BLaER1 (cell line): Measurements from ENCODE around the gene PPP2R5B.
"Not testable (repeated sequence)": the region's sequence is repeated elsewhere in the genome, so short reads cannot be mapped to it uniquely, and the experiment has no call there.

Experiments
- H3K27ac ChIP-seq: shearing (Covaris generic); formaldehyde crosslinking; 2 replicates; pipeline ENCODE4 v1.8.1; 2022
- H3K27me3 ChIP-seq: shearing (Covaris generic); formaldehyde crosslinking; 2 replicates; pipeline ENCODE4 v1.8.1; 2022
- H3K36me3 ChIP-seq: shearing (Covaris generic); formaldehyde crosslinking; 2 replicates; pipeline ENCODE4 v1.8.1; 2022
- H3K4me1 ChIP-seq: shearing (Covaris generic); formaldehyde crosslinking; 2 replicates; pipeline ENCODE4 v1.8.1; 2022
- H3K4me2 ChIP-seq: shearing (Covaris generic); formaldehyde crosslinking; 2 replicates; pipeline ENCODE4 v1.8.1; 2022
- H3K4me3 ChIP-seq: shearing (Covaris generic); formaldehyde crosslinking; 2 replicates; pipeline ENCODE4 v1.8.1; 2022
- H3K9ac ChIP-seq: shearing (Covaris generic); formaldehyde crosslinking; 2 replicates; pipeline ENCODE4 v1.8.1; 2022
- H3K9me3 ChIP-seq: shearing (Covaris generic); formaldehyde crosslinking; 2 replicates; pipeline ENCODE4 v1.8.1; 2022
- H4K20me1 ChIP-seq: shearing (Covaris generic); formaldehyde crosslinking; 2 replicates; pipeline ENCODE4 v1.8.1; 2022
- Cebpa-rat ChIP-seq: shearing (Covaris generic); IDR thresholded peaks from 2 replicates; pipeline ENCODE4 v1.8.1; 2022

PPP2R5B gene

DNA sequence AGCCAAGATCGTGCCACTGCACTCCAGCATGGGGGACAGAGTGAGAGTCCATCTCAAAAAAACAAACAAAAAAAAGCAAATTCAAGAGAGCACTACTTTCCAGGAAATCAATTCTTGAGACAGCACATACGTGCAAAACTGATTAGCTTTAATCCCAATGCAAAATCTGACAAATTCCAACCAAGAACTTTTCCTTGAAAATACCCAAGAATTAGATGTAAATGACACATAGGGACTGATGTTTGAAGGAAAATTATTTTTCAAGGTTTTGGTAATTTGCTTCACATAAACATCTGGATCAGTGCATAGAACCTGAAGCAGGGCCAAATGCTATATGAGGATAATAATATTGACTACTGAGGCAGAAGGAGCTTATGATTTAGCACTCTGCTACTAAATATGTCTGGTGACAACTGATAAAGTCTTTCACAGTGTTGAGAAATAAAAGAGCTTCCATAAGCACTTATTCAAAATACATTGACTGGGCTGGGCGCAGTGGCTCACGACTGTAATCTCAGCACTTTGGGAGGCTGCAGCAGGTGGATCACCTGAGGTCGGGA lies 38.7 kb downstream of the PPP2R5B start:
- Histone ChIP-seq H3K4me3 (no peak overlapping the region), H3K4me2 (no peak overlapping the region), H3K9me3 (no peaks in the 10 kb centered on the region), H4K20me1 (no peaks in the 10 kb centered on the region), H3K27me3 (no peaks in the 10 kb centered on the region), H3K36me3 (no peaks in the 10 kb centered on the region), H3K27ac (no peak overlapping the region), H3K9ac (no peak overlapping the region), H3K4me1 (peaks cover 6% of the 10 kb centered on the region)
- TF ChIP-seq Cebpa-rat = no peak

DNA sequence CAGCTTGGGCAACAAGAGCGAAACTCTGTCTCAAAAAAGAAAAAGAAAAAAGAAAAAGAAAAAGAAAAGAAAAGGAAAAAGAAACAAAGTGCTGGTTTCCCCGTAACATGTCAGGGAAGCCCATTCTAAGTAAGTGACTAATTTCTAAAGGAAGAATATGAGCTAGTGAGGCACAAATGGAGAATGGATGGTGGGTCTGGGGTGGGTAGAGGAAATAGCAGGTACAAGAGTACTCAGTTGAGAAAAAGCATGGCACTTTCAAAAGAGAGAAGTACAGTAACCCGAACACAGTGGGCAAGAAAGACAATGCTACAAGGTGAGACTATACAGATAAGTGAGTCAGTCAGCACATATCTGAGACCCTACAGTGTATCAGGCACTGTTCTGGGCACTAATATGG lies 42.9 kb downstream of the PPP2R5B start:
- no peak for TF ChIP-seq Cebpa-rat
- no peaks in the 10 kb centered on the region for H3K9me3 ChIP-seq
- H3K27me3 ChIP-seq = peaks cover 9% of the 10 kb centered on the region; the same call in 1 of the 2 replicates
- H3K4me2 ChIP-seq = no peak overlapping the region
- H4K20me1 ChIP-seq = no peaks in the 10 kb centered on the region
- H3K9ac ChIP-seq = no peak overlapping the region
- peaks cover 17% of the 10 kb centered on the region for H3K4me1 ChIP-seq
- no peak overlapping the region for H3K27ac ChIP-seq
- no peak overlapping the region for H3K4me3 ChIP-seq
- no peaks in the 10 kb centered on the region for H3K36me3 ChIP-seq

DNA sequence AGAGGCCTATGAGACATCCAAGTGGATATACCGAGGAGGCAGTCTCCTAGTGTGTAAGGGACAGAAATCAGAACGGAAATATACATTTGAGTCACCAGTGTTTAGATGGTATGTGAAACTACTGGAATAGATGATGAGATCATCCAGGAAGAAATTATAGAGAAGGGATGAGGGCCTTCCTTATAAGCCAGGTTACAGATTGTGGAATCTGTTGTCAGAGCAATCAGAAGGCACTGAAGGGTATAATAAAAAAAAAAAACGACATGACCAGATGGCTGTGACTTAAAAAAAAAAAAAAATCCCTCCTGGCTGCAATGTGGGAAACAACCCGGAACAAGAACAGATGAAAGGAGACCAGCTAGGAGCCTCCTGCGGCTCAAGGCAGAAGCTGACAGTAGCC lies 44.7 kb downstream of the PPP2R5B start:
- Histone ChIP-seq H3K9me3 (no peaks in the 10 kb centered on the region), H3K4me3 (no peak overlapping the region), H3K27me3 (peaks cover 9% of the 10 kb centered on the region; the same call in 1 of the 2 replicates), H3K36me3 (no peaks in the 10 kb centered on the region), H3K9ac (no peak overlapping the region), H3K4me1 (peaks cover 22% of the 10 kb centered on the region), H4K20me1 (no peaks in the 10 kb centered on the region), H3K4me2 (no peak overlapping the region), H3K27ac (no peak overlapping the region)
- no peak for TF ChIP-seq Cebpa-rat

- Histone ChIP-seq H3K9ac (no peak overlapping the region), H3K27me3 (peaks cover 9% of the 10 kb centered on the region; the same call in 1 of the 2 replicates), H3K9me3 (no peaks in the 10 kb centered on the region), H3K4me3 (no peak overlapping the region), H3K27ac (no peak overlapping the region), H4K20me1 (no peaks in the 10 kb centered on the region), H3K36me3 (no peaks in the 10 kb centered on the region), H3K4me1 (peaks cover 25% of the 10 kb centered on the region), H3K4me2 (peak overlapping the region; percentile 54; the same call in 1 of the 2 replicates)
- no peak for TF ChIP-seq Cebpa-rat
These were observed 46.3 kb downstream of the PPP2R5B start for GRCh38 chr11:64970731-64971151.

- no peak within 1 kb of the TSS for H3K4me3 ChIP-seq
- H3K4me2 ChIP-seq = peak within 1 kb of the TSS; percentile 54
- H3K9ac ChIP-seq = no peak within 1 kb of the TSS
- no peak within 1 kb of the TSS for H3K27ac ChIP-seq
- peaks cover 9% of the 10 kb centered on the region; the same call in 1 of the 2 replicates for H3K27me3 ChIP-seq
- H3K4me1 ChIP-seq = peaks cover 25% of the 10 kb centered on the region
- H4K20me1 ChIP-seq = no peaks in the 10 kb centered on the region
- no peaks in the 10 kb centered on the region for H3K36me3 ChIP-seq
- H3K9me3 ChIP-seq = no peaks in the 10 kb centered on the region
- no peak for TF ChIP-seq Cebpa-rat
These were observed 47.1 kb downstream of the PPP2R5B start, which contains the start of gene MAJIN for GRCh38 chr11:64971421-64972233. Gene MAJIN, minus strand, starts transcription at chr11:64972108. Its CDS starts 12,703 bp downstream, at chr11:64959405.

GRCh38 chr11:64974124-64974523 lies 49.6 kb downstream of the PPP2R5B start:
- Histone ChIP-seq H3K4me2 (no peak overlapping the region), H3K4me3 (no peak overlapping the region), H3K27ac (no peak overlapping the region), H3K36me3 (no peaks in the 10 kb centered on the region), H3K9ac (no peak overlapping the region), H3K27me3 (peaks cover 9% of the 10 kb centered on the region; the same call in 1 of the 2 replicates), H3K9me3 (no peaks in the 10 kb centered on the region), H3K4me1 (peaks cover 25% of the 10 kb centered on the region), H4K20me1 (no peaks in the 10 kb centered on the region)
- no peak for TF ChIP-seq Cebpa-rat

DNA sequence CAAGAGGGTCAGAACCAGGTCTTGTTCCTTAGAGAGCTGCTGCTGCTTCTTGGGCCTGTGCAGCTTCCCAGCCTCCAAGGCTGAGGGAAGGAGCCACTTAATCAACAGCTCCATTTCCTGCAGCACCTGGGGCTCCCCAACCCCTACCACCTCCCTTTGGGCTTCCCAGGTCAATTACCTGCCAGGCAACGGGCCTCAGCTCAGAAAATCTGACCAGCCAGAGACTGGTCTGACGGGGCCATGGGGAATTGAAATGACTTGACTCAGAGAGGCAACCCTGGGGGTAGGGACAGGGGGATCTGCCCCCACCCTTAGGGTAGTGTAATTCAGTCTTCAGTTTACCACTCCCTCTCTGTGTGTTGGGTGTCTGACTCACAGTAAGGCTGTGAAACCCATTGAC lies 52.2 kb downstream of the PPP2R5B start:
- H3K27me3 ChIP-seq = 0 out of 2 replicates have a peak, but pooled peaks cover 1% of the 10 kb centered on the region
- H3K9me3 ChIP-seq = no peaks in the 10 kb centered on the region
- H3K36me3 ChIP-seq = no peaks in the 10 kb centered on the region
- no peak for TF ChIP-seq Cebpa-rat
- H3K9ac ChIP-seq = no peak overlapping the region
- peaks cover 14% of the 10 kb centered on the region for H3K4me1 ChIP-seq
- H3K4me2 ChIP-seq = no peak overlapping the region
- no peaks in the 10 kb centered on the region for H4K20me1 ChIP-seq
- H3K27ac ChIP-seq = no peak overlapping the region
- no peak overlapping the region for H3K4me3 ChIP-seq

DNA sequence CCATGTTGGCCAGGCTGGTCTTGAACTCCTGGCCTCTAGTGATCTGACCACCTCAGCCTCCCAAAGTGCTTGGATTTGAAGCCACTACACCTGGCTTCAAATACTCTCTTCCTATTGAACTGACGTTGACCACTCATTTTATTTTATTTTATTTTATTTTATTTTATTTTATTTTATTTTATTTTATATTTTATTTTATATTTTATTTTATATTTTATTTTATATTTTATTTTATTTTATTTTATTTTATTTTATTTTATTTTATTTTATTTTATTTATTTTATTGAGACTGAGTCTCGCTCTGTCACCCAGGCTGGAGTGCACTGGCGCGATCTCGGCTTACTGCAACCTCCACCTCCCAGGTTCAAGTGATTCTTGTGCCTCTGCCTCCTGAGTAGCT lies 58.9 kb downstream of the PPP2R5B start:
- not testable (repeated sequence) for H3K4me3 ChIP-seq, H3K4me2 ChIP-seq, H3K9me3 ChIP-seq, H3K36me3 ChIP-seq, H4K20me1 ChIP-seq, H3K27ac ChIP-seq, H3K27me3 ChIP-seq, H3K9ac ChIP-seq, H3K4me1 ChIP-seq
